Keratinocyte (primary cell): Measurements from ENCODE around the gene LRRC70. TPM values are rescaled to one million over a fixed set of nuclear protein-coding genes. Genes with fewer than 3 reads are reported as not detected.

ENCODE experiments used
- DNase-seq: peaks from one replicate; pipeline ENCODE4 v3.0.0-alpha.2; 2011; ENCODE audit warnings: low read depth, missing footprints, low spot score
- FAIRE-seq: peaks from 2 replicates; lab custom pipeline; 2011; peaks lifted over from hg19 to GRCh38; lab: Jason Lieb, UNC
- H2AFZ ChIP-seq: 2 replicates; pipeline ENCODE4 v1.6.0; 2012; ENCODE audit warnings: low read length, control low read depth, inconsistent platforms; ENCODE audit not compliant: control insufficient read depth
- H3K27ac ChIP-seq: 2 replicates; pipeline ENCODE4 v1.5.1; 2011; ENCODE audit warnings: low read length; ENCODE audit not compliant: control insufficient read depth, insufficient read depth
- H3K27me3 ChIP-seq: 3 replicates; pipeline ENCODE4 v1.6.0; 2011; ENCODE audit warnings: low read length; ENCODE audit not compliant: control insufficient read depth, insufficient read depth; ENCODE audit errors: extremely low read depth
- H3K36me3 ChIP-seq, 2 experiments: 2 replicates in 1 of 2; 3 replicates in 1 of 2; pipeline ENCODE4 v1.5.1; 2011; ENCODE audit warnings: low read length in 2 of 2, mild to moderate bottlenecking in 1 of 2; ENCODE audit not compliant: control insufficient read depth in 2 of 2, insufficient read depth in 2 of 2; ENCODE audit errors: extremely low read depth in 1 of 2
- H3K4me1 ChIP-seq: 3 replicates; pipeline ENCODE4 v1.5.1; 2011; ENCODE audit warnings: low read length; ENCODE audit not compliant: control insufficient read depth, insufficient read depth; ENCODE audit errors: extremely low read depth
- H3K4me2 ChIP-seq: 3 replicates; pipeline ENCODE4 v1.6.0; 2011; ENCODE audit warnings: low read depth, low read length; ENCODE audit not compliant: control insufficient read depth, insufficient read depth; ENCODE audit errors: extremely low read depth
- H3K4me3 ChIP-seq, 3 experiments: fragments of 200-600 bp in 1 of 3; sonication (generic) in 1 of 3; 2 replicates in 2 of 3; 3 replicates in 1 of 3; pipeline ENCODE4 v1.5.1; 2011 to 2016; ENCODE audit warnings: low read length in 3 of 3, mild to moderate bottlenecking in 3 of 3, control low read depth in 2 of 3, inconsistent platforms in 1 of 3, low read depth in 1 of 3, mixed read lengths in 1 of 3, mixed run types in 1 of 3, moderate library complexity in 1 of 3; ENCODE audit not compliant: control insufficient read depth in 2 of 3, insufficient read depth in 2 of 3; ENCODE audit errors: extremely low read depth in 1 of 3
- H3K79me2 ChIP-seq: 2 replicates; pipeline ENCODE4 v1.6.0; 2012; ENCODE audit warnings: low read length; ENCODE audit not compliant: control insufficient read depth, insufficient read depth
- H3K9ac ChIP-seq: 3 replicates; pipeline ENCODE4 v1.6.0; 2011; ENCODE audit warnings: low read length; ENCODE audit not compliant: control insufficient read depth, insufficient read depth; ENCODE audit errors: extremely low read depth
- H3K9me1 ChIP-seq: 3 replicates; pipeline ENCODE4 v1.6.0; 2011; ENCODE audit warnings: low read length; ENCODE audit not compliant: control insufficient read depth, insufficient read depth; ENCODE audit errors: extremely low read depth
- H3K9me3 ChIP-seq: 2 replicates; pipeline ENCODE4 v1.5.1; 2012; ENCODE audit warnings: low read depth, low read length; ENCODE audit not compliant: control insufficient read depth
- H4K20me1 ChIP-seq: 3 replicates; pipeline ENCODE4 v1.6.0; 2011; ENCODE audit warnings: low read length; ENCODE audit not compliant: control insufficient read depth, insufficient read depth; ENCODE audit errors: extremely low read depth
- CTCF ChIP-seq, 3 experiments: IDR thresholded peaks in 1 of 3; conservative IDR thresholded peaks in 1 of 3; optimal IDR thresholded peaks in 1 of 3; 2 replicates in 2 of 3; 3 replicates in 1 of 3; pipeline versions ENCODE3 to v1.5.1; 2011; ENCODE audit warnings: low read length in 3 of 3, mild to moderate bottlenecking in 3 of 3, moderate library complexity in 2 of 3, control low read depth in 1 of 3, inconsistent platforms in 1 of 3; ENCODE audit not compliant: insufficient read depth in 2 of 3; ENCODE audit errors: extremely low read depth in 1 of 3
- EZH2 ChIP-seq: IDR thresholded peaks from one replicate; pipeline ENCODE4 v1.6.1; 2012; ENCODE audit warnings: inconsistent platforms, mild to moderate bottlenecking, low read length, moderate library complexity
- dilution Hi-C: fragments of 300-500 bp; cut with MboI; formaldehyde crosslinking; loops from one replicate; pipeline ENCODE4 v1.7.0; 2020; ENCODE audit warnings: low sequenced_read_pairs; ENCODE audit not compliant: extremely low pct_ligation_motif_present
- polyA plus RNA-seq, 5 experiments: library from polyadenylated mRNA; depleted of rRNA in 3 of 5; stranded (reverse) in 3 of 5; stranded (forward) in 1 of 5; unstranded in 1 of 5; fragments of >200 nt; gene quantifications; 1 replicate in 1 of 5; 2 replicates in 3 of 5; 3 replicates in 1 of 5; pipeline versions ENCODE4 v1.2.1 to v1.2.3, GENCODE V29; 2011 to 2012; ENCODE audit warnings: missing spikeins in 2 of 5, low read depth in 1 of 5, low replicate concordance in 1 of 5

Gene LRRC70
- polyA plus RNA-seq, 1 donor (not counting 4 experiments of a cell fraction or from before 2014, with no cell fraction given) = 0.34 TPM

DNA sequence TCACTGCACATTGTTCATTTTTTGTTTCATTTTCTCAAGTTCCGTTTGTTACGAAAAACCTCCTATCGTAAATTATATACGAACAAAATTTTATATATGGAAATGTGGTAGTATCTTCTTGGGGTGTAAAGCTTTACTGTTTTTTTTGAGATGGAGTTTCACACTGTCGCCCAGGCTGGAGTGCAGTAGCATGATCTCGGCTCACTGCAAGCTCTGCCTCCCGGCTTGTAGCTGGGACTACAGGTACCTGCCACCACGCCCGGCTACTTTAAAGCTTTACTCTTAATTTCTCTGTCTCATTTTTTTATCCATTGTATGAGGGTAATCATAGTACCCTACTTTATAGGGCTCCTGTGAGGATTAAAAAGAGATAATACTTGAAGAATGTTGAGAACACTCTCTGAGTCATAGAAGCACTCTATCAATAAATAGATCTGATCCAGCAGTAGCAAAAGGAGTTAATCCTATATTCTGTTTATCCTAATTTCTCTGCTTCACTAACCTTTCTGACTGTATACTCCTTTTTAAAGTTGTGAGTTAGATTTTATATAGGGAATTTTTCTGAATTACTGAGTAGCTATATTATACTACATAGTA, 5.6 kb upstream of the LRRC70 start:
- Histone ChIP-seq H3K9ac (no peak overlapping the region), H3K36me3 (no peaks in the 10 kb centered on the region), H3K9me3 (no peaks in the 10 kb centered on the region), H3K9me1 (no peaks in the 10 kb centered on the region), H3K27me3 (no peaks in the 10 kb centered on the region), H3K4me1 (no peaks in the 10 kb centered on the region), H3K4me3 (no peak overlapping the region), H3K79me2 (no peaks in the 10 kb centered on the region), H2AFZ (no peak overlapping the region), H3K4me2 (no peak overlapping the region), H3K27ac (no peak overlapping the region), H4K20me1 (no peaks in the 10 kb centered on the region)
- dilution Hi-C loops = no loop called here
- DNase-seq (no peak), FAIRE-seq (no peak)
- TF ChIP-seq CTCF (optimal IDR thresholded peaks at IDR 0.05 in 1 of 3, IDR thresholded peaks at IDR 0.05 in 1 of 3, conservative IDR thresholded peaks at IDR 0.05 in 1 of 3; ENCODE audit: extremely low read depth in 1 of 3, insufficient read depth in 2 of 3, low read length in 3 of 3) = no peak
- no peak for TF ChIP-seq EZH2

GRCh38 chr5:62574599-62574998, 4.0 kb upstream of the LRRC70 start:
- no peak overlapping the region for H2AFZ ChIP-seq
- H3K27me3 ChIP-seq = no peaks in the 10 kb centered on the region

More at GRCh38 chr5:62574599-62574998, 4.0 kb upstream of the LRRC70 start:
- Histone ChIP-seq H3K9me1 (no peaks in the 10 kb centered on the region), H3K9me3 (no peaks in the 10 kb centered on the region), H3K27ac (no peak overlapping the region), H3K9ac (no peak overlapping the region), H3K4me3 (no peak overlapping the region), H3K4me2 (no peak overlapping the region), H3K36me3 (no peaks in the 10 kb centered on the region), H3K79me2 (no peaks in the 10 kb centered on the region), H4K20me1 (no peaks in the 10 kb centered on the region), H3K4me1 (no peaks in the 10 kb centered on the region)
- DNase-seq (no peak), FAIRE-seq (no peak)
- dilution Hi-C loops = no loop called here
- TF ChIP-seq CTCF (optimal IDR thresholded peaks at IDR 0.05 in 1 of 3, IDR thresholded peaks at IDR 0.05 in 1 of 3, conservative IDR thresholded peaks at IDR 0.05 in 1 of 3; ENCODE audit: extremely low read depth in 1 of 3, insufficient read depth in 2 of 3, low read length in 3 of 3) (no peak), EZH2 (no peak)
